GM19043 (cell line): Measurements from ENCODE around the gene SNRPA.
"Not testable (repeated sequence)": the region's sequence is repeated elsewhere in the genome, so short reads cannot be mapped to it uniquely, and the experiment has no call there.

Experiments
- ATAC-seq: cut with Tn5 transposase; IDR thresholded peaks from one replicate; pipeline ENCODE4 v1.9.1; 2021; ENCODE audit warnings: low read depth; ENCODE audit not compliant: unreplicated experiment

SNRPA gene

DNA sequence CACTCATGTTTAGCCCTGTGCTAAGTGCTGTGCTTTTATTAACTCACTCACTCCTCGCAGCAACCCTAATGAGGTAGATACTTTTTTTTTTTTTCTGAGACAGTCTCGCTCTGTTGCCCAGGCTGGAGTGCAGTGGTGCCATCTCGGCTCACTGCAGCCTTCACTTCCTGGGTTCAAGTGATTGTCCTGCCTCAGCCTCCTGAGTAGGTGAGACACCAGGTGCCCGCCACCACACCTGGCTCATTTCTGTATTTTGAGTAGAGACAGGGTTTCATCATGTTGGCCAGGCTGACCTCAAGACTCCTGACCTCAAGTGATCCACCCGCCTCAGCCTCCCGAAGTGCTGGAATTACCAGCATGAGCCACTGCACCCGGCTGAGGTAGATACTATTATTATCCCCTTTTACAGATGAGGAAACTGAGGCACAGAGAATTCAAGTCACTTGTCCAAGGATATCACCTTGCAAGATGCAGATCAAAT, 31.5 kb upstream of the SNRPA start:
- no peak for ATAC-seq

DNA sequence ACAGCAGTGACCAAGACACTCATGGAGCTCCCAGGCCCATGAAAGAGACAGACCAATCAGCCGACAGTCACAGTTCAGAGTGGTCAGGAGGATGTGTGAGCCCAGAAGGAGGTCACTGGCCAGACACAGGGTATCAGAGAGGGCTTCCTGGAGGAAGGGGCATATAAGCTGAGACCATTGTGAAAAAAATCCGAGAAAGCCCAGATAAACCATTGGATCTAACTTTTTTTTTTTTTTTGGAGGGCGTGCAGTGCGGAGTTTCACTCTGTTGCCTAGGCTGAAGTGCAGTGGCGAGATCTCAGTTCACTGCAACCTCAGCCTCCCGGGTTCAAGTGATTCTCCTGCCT, 29.9 kb upstream of the SNRPA start:
- ATAC-seq: no peak

DNA sequence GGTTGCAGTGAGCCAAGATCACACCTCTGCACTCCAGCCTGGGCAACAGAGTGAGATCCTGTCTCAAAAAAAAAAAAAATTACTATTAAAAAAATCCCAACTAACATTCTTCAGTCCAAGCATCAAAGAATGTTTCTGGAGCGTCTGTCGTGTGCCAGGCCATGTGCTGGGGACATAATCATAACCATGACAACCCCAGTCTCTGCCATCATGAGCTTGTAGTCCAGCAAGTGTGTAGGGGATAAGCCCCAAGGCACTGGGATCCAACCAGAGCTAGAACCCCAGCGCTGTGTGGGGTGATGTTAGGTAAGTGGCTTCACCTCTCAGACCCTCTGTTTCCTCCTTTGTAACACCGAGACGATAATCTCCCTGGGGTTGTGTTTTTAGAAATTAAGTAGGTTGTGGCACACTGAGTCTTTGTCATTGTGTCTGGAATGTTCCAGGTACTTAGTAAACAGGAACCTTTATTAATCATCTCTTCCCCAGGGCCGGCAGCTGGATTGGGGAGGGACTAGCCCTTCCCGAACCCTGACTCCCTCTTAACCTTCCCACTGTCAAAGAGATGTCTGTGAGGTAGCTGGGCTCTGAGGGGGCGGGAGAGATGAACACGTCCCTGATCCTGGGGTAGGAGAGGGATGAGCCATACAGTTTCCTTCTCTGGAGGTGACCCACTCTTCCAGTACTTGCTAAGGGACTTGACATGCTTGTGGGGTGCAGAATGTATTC, 28.9 kb upstream of the SNRPA start:
- no peak for ATAC-seq

DNA sequence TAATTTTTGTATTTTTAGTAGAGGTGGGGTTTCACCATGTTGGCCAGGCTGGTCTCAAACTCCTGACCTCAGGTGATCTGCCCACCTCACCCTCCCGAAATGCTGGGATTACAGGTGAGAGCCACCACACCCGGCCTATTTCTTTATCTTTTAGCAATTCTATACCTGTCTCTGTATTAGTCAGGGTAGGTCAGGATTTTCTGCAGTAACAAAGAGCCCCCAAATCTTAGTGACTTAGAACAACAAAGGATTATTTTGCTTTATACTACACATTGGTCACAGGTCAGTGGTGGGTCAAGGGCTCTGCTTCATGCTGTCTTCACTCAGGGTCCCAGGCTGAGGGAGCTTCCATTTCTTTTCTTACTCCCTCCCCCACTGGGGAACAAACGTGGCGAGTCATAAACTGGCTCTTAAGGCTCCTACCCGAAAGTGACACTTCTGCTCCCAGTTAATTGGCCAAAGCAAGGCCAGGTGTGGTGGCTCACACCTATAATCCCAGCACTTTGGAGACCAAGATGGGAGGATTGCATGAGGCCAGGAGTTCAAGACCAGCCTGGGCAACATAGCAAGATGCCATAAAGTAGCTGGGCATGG, 27.2 kb upstream of the SNRPA start:
- ATAC-seq: no peak

DNA sequence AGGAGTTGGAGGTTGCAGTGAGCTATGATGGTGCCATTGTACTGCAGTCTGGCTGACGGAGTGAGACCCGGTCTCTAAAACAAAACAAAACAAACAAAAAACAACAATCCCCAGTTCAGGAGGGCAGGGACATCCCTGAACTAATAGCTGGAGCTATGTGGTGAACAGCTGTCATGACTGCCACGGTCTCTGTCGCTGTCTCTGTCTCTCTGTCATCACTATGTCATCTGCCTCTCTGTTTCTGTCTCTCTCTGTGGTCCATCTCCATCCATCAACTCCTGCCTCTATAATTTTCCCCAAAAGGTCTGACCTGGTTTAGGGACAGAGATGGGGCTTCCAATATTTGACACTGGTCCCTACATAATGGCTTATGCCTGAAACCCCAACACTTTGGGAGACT, 26.7 kb upstream of the SNRPA start:
- no peak for ATAC-seq

DNA sequence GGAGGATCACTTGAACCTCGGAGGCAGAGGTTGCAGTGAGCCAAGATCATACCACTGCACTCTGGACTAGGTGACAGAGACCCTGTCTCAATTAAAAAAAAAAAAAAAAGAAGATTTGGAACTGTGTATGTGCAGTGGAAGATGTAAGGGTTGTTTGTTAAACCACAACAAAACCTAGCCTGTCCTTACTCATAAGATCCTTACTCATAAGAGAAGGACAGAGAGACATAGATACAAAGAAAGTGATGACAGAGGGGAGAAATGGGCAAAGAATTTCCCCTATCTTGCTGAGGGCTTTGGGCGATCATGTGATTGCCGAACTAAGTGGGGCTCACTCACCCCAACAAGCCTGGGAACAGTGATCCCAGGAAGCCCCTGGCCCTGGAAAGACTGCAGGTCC, 26.1 kb upstream of the SNRPA start:
- ATAC-seq: no peak

DNA sequence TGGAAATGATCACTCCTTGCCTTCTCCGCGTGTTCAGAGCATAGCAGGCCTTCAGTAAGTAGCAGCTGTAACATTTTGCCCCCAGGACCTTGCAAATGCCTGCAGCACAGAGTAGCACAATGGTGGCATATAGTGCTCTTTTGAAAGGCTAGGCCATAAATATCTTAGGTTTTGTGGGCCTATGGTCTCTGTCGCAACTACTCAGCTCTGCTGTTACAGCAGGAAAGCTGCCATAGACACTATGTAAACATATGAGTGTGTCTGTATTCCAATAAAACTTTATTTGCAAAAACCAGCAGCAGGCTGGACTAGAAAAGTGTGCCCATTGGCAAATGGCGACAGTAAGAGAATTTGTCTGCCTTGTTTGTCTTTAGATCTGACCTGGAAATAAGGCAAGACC, 24.7 kb upstream of the SNRPA start:
- ATAC-seq: no peak

DNA sequence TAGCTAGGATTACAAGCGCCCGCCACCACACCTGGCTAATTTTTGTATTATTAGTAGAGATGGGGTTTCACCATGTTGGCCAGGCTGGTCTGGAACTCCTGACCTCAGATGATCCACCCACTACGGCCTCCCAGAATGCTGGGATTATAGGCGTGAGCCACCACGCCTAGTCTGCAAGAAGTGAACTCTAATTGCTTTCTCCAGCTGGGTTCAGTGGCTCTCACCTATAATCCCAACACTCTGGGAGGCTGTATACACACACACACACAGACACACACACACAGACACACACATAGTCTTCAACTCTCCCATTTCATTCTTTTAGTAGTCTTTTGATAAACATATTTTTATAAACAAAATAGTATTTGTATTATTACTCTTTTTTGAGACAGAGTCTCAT, 20.9 kb upstream of the SNRPA start:
- ATAC-seq: not testable (repeated sequence)

DNA sequence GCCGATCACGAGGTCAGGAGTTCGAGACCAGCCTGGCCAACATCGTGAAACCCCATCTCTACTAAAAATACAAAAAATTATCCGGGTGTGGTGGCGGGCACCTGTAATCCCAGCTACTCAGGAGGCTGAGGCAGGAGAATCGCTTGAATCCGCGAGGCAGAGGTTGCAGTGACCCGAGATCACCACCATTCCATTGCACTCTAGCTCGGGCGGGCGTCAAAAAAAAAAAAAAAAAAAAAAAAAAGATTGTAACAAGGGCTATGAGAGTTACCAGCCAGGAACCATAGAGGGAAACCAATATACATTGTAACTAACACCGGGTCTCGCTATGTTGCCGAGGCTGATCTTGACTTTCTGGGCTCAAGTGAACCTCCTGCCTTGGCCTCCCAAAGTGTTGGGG, 18.7 kb upstream of the SNRPA start:
- not testable (repeated sequence) for ATAC-seq

DNA sequence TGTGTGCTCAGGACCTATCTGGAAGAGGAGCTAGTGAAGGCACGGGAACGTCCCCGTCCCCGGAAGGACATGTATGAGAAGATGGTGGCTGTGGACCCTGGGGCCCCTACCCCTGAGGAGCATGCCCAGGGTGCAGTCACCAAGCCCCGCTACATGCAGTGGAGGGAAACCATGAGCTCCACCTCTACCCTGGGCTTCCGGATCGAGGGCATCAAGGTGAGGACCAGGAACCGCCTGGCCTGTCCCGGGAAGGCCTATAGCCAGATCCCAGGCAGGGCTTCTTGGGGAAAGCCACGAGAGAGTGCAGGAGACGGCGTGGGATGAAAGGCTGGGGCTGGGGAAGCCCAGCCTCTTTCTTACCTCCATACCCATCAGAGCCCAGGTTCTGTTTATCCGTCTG, 17.9 kb upstream of the SNRPA start:
- no peak for ATAC-seq

DNA sequence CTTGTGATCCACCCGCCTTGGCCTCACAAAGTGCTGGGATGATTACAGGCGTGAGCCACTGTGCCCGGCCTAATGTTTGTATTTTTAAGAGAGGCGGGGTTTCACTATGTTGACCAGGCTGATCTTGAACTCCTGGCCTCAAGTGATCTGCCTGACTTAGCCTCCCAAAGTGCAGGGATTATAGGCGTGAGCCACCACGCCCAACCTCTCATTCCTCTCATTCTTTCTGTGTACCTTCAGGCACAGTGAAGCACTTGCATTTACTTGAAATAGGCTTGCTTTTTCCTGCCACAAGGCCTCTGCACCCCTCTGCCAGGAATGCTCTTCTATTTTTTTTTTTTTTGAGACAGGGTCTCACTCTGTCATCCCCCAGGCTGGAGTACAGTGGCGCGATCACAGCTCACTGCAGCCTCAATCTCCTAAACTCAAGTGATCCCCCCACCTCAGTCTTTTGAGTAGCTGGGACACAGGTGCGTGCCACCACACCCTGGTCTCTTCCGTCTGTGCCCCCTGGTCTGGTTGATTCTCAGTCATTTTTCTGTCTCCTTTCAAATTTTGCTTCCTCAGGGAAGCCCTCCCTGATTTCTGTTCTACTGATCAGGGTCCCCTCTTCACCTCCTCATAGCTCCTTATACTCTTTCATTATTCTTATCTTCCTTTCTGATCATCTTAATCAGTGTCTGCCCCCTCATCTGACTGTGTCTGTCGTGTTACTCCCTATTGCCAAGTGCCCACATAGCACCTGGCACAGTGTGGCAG, 15.8 kb upstream of the SNRPA start:
- ATAC-seq: no peak

DNA sequence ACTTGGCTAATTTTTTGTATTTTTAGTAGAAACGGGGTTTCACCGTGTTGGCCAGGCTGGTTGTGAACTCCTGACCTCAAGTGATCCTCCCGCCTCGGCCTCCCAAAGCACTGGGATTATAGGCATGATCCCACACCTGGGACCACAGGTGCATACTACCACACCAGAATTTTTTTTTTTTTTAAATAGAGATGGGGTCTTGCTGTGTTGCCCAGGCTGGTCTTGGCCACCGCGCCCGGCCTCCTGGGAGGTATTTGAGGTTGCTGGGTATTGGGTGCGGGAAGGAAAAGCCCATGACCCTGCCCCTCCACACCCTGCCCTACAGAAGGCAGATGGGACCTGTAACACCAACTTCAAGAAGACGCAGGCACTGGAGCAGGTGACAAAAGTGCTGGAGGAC, 14.3 kb upstream of the SNRPA start:
- no peak for ATAC-seq

DNA sequence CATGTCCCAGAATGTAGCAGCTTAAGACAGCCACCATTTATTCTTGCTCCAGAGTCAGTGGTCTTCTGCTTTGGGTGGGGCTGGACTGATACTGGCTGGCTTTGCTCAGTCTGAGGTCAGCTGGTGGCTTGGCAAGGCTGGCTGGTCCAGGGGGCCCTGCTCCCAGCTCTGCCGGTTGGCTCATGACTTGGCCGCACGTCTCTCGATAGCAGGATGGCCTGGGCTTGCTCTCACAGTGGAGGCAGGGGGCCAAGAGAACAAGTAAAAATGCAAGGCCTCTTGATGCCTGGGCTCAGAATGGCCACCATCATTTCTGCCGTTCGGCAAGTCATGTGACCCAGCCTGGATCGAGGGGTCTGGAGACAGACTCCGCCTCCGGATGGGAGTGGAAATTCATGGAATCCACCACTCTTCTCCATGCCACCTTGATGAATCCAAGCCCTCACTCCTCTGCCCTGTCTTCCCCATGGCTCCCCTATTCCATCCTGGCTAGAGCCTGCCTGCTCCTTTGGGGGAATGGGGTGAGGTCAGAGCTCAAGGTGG, 13.8 kb upstream of the SNRPA start:
- ATAC-seq: no peak

DNA sequence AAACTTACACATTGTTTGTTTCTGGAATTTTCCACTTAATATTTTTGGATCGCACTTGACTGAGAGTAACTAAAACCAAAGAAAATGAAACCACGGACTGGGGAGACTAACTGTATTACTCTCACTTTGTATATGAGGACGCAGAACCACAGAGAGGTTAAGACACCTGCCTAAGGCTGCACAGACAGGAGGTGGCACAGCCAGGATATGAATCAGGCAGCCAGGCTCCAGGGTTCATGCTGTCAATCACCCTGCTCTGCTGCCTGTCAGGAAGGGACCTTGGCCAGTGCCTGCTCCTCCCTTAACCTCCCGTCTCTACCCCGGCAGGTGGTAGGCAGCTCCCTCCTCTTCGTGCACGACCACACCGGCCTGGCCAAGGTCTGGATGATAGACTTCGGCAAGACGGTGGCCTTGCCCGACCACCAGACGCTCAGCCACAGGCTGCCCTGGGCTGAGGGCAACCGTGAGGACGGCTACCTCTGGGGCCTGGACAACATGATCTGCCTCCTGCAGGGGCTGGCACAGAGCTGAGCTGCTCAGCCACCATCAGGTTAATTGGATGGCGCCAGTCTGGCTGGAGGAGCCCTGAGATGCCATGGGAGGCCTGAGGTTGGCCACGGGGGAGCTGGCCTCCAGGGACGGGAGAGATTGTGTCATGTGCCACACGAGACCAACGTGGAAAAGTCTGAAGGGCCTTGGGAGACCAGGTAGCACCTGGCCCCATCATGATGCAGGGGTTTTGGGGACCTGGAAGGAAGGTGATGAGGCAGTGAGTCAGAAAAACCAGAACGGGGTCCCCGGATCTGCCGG, 11.8 kb upstream of the SNRPA start:
- ATAC-seq: no peak

DNA sequence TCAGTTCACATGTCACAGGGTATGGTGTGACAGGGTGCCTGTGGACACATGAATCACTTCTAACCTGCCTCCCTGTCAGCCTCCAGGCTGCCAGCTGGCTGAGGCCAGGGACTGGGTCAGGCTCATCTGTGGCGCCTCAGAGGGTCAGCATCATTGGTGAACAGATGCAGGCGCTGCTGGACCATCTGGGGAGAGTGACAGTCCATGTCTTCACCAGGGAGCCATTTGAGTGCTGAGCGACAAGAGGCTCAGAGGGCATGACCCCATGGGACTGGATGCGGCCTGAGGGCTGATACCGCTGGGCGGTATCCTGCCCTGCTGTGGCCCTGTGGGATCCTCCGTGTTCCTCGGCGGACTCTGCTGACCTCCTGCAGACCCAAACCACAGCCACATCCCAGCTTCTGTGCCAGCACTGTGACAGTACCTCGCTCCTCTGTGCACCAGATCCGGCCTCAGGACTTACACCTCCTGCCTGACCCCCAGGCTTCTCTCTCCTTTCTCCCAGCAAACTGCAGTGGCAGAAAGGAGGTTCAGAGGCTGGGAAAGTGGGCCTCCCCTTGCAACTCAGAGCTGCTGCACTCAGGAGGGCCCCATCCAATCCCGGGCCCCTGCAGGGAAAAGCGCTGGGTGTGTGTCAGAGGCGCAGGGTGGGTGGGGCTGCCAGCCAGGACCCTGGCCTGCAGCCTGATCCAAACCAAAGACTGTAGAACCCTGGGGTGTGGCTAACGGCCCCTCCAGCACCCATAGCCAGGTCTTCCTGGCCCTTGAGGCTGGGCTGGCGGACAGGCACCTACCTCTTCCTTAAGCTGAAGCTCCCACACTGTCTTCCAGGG, 10.9 kb upstream of the SNRPA start:
- no peak for ATAC-seq

DNA sequence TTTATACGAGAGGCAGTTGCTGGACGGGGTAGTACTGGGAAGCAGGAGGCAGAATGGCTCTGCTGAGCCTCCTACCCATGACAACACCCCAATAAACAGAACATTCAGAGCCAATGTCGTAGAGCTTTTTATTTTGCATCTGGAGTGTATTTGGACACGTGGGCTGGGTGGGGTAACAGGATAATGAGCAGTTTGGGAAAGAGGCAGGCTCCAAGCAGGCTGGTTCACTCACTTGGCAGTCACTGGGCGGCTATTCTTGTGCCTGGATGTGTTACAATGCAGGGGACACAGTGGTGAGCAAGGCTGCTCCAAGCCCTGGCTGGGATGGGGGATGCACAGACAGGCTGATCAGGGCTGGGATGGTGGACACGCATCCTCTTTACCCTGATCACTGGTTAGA, 10.3 kb upstream of the SNRPA start:
- no peak for ATAC-seq

DNA sequence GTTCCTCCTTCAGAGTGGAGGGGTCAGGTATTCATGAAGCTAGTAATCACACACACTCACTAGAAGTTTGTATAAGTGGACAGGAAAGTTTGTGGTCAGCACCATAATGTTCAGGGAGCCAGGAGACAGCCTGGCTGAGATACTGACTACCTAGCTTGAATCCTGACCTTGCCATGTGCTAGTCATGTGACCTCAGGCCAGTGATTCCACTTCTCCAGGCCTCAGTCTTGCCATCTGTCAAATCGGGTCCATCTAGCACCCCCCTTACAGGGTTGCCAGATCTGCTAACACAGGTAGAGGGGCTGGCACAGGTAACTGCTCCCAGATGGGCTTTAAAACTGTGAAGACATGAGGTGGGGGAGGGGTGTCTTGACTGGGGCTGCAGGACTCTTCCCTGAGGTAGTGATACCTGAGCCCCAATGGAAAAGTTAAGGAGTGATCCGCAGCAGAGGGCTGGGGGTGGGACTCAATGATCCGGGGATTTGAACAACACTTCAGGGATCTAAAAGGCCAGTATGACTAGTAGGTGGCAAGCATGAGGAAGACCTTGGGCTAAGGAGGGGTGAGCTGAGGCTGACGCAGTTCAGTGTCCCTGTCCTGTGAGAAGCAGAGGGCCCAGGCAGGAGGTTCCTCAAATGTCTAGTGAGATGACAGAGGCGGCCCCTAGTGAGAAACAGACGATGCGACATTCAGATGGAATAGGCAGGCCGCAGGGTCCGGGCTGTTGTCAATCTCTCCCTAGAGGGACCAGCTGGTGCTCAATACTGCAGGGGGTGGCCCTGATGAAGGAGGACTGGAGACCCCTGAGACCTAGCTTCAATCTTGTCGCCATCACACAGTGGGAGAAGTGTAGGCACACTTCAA, 9.2 kb upstream of the SNRPA start:
- no peak for ATAC-seq

DNA sequence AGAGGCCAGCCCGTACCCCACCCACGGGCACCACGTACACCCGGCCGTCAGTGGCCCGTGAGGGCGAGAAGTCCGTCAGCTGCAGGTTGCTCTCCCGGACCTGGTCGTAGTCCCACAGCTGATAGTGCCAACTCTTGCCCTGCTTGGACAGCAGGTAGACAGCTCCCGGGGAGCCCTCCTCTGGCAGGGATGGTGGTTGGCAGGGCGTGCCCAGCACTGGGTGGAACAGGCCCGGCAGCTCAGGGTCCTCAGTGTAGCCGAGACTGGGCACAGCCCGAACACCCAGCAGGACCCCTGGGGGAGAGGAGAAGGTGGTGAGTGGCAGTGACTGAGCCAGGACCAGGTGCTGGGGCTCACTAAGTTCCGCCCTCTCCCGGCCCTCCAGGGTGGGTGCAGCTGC, 8.5 kb upstream of the SNRPA start:
- ATAC-seq: no peak

DNA sequence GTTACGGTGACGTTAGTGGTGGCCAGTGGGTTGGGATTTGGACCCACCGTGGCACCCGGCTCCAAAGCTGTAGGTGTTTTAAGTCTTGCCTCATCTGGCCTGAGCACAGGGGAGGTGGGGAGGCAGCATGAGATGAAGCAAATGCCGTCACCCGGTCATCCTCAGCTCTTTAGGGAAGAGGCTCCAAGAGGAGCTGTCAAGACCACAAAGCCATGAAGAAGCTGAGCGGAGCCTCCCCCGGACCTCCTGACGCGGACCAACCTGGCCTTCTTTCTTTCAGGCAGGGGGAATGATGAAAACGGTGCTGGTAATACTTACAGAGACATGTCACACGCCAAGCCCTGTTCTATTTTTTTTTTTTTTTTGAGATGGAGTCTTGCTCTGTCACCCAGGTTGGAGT, 8.1 kb upstream of the SNRPA start:
- no peak for ATAC-seq
